Measurements from ENCODE around the gene CBY1.
"Not testable (repeated sequence)": the region's sequence is repeated elsewhere in the genome, so short reads cannot be mapped to it uniquely, and the experiment has no call there.

The CBY1 gene

DNA sequence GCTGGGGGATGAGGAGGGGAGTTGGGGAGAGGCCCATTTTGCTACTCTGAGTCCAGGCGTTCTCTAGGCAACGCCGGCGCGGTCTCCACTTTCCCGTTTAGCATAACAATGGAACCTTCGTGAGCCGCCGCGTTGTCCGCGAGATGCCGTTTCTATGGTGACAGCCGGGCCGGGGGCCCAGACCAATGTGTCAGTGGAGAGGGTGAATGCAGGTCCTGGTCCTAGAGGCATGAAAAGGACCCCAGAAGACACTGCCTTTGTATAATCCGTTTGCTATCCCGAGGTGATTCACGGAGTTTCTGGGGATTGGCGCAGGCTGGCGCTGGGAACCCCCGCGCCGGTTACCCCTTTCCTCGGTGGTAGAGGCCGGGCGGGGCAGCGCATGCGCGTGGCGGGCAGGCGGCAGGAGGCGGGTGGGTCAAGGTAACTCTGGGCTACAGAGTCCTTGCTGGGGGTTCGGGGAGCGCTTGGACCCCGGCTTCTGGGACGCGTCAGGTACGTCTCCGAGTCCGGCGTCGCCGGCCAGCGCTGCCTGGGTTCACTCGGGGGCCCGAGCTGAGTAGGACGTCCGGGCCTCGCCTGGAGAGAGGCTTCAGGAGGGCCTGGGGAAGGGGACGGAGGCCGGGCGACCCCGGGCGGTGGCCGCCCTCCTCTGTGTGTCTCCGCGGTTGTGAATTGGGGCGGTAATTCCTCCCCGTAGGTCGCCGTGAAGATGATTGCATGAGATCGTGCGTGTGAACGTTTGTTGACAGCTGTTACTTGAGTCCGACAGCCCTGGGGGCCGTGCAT lies at the start of gene CBY1, which contains the start of gene FAM227A:
Gene CBY1 (plus strand): TSS at position 383 of the 789 bp plus-strand sequence. CDS start 11,417 bp downstream, outside the sequence.
Gene FAM227A (minus strand): TSS at position 137 of the 789 bp plus-strand sequence. CDS start 6,224 bp downstream, outside the sequence.
- peak; percentile 74 for DNase-seq

DNA sequence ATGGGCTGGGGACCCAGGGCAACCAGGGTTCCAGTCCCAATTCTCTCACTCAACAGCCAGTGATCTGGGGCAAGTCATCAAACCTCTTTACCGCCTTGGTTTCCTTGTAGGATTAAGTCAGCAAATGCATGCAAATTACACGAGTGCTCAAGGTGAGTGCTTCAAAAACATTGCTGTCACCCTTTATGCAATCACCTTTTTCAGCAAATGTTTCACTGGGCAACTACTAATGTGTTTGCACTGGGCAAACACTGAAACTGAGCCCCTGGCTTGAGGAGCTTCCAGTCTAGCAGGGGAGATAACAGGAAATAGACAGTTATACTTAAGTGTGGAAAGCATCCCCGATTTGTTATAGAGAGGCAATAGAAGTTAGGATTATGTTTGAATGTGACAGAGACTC lies 48.8 kb upstream of the CBY1 start:
- DNase-seq: no peak

DNA sequence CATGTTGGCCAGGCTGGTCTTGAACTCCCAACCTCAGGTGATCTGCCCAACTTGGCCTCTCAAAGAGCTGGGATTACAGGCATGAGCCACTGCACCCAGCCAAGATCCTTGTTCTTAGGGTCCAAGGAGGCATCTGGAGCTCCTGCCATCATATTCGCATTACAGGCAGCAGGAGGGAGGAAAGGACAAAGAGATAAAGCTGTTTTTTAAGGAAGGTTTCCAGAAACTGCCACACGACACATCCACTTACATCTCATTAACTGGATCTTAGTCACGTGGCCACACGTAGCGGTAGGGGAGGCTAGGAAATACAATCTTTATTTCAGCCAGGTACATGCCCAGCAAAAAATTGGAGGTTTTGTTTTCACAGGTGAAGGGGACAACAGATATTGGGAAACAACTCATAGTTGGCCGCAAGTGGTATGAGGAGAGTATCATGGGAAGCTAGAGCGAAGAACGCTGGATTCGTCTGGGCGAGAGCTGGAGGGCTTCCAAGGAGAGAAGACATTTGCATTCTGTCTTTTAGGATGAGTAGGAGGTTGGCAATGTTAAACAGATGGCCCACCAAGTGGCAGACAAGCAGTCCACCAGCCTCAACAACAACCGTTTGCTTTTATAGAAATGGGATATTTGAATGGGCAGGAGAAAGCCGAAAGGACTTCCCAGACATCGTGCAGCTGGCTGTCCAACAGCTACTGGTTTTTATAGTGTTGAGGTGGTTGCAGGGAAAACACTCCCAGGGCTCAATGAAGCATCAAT lies 47.3 kb upstream of the CBY1 start:
- DNase-seq: no peak

DNA sequence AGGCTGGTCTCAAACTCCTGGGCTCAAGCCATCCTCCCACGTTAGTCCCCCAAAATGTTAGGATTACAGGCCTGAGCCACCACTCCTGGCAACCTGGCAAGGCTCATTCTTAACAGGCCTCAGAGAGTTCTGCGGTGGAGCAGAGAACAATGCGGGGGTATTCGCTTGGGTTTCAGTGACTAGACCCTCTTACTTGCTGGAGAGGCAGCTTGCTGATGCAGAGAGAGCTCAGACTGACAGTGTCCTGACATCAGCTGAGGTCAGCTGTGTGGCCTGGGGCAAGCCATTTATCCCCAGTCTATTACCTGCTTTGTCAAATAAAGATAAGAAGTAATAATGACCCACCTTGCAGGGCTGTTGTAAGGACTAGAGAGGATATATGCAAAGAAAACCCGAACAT lies 46.2 kb upstream of the CBY1 start:
- DNase-seq: no peak

DNA sequence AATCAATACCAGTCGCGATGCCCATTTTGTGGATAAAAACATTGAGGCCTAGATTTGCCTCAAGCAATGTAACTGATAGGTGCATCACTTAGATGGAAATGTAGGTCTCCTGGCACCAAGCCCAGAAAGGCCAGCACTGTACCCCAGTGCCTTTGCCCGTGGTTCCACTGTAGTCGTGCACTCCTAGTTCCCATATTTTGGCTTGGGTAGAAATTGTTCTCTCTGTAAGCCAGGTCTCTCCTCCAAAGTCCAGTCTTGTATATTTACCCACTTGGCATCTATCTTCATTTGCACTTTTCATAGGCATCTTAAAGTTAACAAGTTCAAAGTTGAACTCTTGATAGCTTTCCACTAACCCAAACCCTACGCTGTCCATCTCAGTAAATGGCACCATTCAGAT lies 44.9 kb upstream of the CBY1 start:
- no peak for DNase-seq

DNA sequence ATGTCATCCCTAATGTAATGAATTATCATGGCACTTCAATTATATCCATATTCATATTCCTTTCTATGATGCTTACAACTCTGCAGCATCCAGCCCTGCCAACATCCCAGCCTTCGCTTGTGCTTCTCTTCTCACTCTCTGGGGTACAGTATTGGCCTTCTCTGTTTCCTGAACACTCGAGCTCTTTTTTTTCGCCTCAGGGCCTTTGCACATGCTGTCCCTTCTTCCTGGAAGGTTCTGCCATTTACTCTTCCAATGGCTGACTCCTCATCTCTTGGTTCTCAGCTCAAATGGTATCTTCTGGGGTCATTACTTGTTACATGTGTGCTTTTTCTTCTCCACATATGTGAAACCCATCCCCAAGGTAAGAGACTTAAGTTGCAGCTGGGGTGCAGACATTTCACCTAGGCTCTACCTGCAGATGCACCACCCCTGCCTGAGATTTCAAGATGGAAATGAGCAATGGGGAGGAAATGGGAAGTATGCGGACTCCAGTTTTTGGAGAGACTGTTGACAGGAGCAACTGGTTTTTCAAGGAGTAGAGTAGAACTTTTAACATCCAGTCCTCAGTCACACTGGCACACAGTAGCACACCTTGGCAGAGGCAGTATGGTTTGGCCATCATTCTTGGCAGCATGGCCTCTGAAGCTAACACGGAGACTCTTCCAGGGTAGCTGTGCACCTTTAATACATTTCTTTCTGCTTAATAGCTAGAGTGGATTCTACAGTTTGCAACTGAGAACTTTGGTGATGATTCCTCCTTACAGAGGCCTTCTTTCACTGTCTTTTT lies 44.0 kb upstream of the CBY1 start:
- no peak for DNase-seq

DNA sequence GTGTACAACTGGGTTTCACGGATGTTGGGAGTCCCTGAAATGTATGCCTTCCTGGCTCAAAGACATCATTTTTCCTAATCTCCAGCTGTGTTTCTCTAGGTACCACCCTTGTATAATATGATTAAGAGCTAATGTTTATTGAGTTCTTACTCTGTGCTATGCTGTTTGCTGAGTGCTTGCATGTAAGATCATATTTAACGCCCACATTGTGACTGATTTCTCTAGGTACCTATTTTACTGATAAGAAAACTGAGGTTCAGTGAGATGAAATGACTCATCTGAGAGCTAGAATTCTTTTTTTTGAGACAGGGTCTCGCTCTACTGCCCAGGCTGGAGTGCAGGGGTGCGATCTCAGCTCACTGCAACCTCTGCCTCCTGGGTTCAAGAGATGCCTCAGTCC lies 42.9 kb upstream of the CBY1 start:
- no peak for DNase-seq

DNA sequence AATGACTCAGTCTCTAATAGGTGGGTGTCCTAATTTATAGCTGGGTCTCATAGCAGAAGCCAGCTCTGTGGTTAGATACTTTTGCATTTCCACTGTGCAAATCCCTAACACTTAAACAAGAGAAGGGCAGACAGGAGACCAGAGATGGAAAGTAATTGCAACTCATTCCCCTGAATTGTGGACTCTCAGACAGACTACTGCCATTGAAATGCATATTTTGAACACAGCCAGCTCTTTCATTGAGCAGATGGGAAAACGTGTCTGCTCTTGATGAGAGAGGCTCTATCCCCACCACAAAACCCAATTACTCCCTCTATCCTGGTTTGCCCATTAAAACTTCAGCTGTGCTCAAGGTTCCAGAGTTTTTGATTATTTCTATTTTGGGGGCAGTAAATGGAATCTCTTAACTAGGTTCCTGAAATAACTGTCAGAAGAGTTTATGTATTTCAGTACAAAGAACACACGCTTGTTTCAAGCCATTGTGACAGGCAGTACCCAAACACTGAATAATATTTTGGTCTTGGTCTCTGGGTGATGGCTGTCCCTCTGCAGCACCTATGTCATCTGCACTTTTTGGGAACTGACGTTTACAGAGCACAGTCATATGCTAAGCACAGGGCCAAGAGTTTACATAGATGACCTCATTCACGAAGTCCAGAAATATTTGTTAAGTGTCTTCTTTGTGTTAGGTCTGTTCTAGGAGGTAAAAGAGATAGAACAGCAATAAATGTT lies 41.9 kb upstream of the CBY1 start:
- no peak for DNase-seq

DNA sequence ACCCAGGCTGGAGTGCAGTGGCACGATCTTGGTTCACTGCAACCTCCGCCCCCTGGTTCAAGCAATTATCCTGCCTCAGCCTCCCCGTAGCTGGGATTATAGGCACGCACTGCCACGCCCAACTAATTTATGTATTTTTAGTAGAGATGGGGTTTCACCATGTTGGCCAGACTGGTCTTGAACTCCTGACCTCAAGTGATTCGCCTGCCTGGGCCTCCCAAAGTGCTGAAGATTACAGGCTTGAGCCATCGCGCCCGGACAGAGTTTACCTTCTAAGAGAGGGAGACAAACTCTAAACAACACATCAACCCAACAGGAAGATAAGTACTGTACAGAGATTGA lies 41.4 kb upstream of the CBY1 start:
- not testable (repeated sequence) for DNase-seq

DNA sequence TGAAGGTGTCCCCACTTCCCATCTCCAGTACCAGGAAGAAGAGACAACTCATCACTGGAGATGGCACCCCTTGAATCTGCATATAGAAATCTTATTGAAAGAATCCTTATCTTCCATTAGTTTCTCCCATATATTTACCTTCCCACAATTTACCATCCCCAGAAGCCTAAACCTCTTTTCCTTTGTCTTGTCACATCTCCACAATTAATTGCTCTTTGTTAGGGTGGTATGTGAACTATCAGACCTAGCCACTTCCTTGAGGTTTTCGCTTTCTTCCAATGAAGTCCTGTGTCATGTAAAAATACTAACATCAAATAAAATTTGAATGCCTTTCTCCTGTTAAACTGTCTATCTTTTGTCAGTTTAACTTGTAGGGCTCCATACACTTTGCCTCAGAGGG lies 38.2 kb upstream of the CBY1 start:
- no peak for DNase-seq

DNA sequence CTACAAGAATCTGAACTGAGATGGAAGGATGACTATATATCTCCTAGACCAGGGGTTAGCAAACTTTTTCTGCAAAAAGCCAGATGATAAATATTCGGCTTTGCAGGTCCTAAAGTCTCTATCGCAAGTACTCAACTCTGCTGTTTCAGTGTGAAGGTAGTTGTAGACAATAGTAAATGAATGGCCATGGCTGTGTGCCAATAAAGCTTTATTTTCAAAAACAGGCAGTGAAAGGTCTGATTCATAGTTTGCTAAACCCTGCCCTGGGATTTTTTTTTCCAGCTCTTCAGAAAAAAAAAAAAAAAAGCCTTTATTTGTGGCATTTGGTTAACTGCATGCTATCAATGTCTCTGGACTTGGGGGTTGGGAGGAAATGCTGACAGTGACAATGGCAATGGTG lies 37.8 kb upstream of the CBY1 start:
- no peak for DNase-seq

DNA sequence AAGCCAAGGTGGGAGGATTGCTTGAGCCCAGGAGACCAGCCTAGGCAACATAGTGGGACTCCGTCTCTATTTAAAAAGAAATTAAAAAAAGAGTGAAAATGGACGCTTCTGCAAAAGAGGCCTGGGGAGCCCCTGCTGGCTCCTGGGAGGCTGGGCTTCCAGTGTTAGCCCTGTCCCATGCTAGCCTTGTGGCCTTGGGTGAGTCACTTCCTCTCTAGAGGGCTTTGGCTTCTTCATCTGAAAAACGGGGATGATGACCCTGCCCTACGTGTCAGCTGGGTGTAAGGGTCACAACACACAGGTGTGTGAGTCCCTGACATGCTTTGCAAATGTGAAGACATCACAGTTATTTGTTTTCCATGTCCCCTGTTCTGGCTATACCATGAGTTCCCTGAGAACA lies 33.1 kb upstream of the CBY1 start:
- no peak for DNase-seq

DNA sequence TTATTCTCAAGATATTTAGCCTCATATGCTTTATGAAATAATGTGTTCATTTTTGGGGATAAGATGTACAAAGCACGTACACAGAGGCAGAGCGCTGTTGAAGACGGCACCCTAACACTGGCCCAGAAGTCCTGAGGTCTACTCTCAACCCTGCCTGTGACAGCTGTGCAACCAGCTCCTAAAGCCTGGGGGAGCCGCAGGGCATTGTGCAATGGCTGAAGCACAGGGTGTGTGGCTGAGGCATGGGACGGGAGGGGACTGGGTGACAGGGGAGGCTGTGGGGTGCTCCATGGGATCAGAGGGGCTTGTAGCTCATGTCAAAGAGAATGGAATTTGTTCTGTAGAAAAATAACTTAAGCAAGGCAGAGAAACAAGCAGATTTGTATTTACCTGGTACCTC lies 28.0 kb upstream of the CBY1 start:
- DNase-seq: no peak

DNA sequence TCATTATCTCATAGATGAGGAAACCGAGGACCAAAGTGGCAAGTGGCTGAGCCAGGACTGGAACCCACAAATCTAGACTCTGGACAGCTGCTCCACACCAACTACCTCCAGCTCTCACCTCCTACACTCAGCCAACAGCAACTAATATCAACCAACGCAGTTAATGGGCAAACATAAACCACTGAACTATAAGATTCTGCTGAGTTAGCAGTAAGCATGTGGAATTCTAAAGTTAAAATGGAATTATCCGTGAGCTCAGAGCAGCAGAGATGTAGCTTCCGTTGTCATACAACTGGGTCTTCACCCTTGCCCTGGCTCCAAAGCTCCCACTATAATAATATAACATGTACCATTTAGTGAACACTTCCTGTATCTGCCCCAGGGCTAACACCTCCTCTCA lies 27.3 kb upstream of the CBY1 start:
- DNase-seq: no peak

DNA sequence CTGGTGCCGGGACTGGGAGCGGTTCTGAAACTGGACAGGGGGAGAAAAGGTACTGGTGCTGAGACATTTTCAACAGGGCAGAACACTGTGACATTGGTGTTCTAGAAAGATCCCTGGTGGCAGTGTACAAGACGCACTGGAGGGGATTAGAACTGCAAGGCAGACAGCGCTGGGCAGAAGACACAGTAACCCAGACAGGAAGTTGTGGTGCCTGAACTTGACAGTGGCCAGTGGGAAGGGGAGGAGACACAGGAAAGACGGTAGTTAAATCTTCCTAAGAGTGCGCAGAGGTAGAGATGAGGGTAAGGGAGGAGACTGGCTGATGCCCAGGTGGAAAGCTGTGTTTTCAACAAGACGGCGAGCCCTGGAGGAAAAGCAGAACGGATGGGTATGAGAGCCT lies 24.7 kb upstream of the CBY1 start:
- no peak for DNase-seq

DNA sequence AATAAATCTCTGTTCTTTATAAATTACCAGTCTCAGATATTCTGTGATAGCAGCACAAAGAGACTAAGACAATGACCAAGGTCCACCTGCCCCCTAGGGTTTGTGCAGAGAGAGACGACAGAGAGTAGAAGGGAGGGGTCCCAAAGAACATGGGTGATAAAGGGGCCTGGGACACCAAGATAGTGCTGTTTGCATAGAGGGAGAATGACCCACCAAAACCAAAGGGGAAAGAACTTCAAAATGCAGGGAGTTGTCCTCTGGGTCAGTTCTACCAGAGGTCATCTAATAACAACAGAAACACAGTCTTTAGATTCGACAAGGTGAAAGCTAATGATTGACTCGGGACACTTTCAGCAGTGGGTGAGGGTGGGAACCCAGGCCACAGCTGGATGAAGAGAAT lies 23.9 kb upstream of the CBY1 start:
- no peak for DNase-seq

DNA sequence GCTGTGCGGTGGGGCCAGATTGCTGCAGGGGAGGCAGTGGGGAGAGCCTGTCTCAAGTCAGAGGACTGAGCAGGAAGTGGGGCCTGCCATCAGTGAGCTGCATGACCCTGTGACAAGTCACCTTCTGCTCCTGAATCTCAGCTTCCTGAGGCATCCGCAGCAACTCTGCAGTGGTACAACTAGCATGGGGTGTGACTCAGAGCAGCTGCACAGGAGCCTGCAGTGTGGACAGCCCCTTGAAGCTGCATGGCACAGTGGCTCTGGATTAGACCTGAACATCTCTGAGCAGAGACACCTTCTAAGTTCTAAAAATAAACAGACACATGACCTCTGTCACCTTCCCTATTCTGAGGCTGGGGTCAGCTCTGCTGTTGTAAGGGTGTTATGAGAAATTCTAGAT lies 18.2 kb upstream of the CBY1 start:
- DNase-seq: no peak

DNA sequence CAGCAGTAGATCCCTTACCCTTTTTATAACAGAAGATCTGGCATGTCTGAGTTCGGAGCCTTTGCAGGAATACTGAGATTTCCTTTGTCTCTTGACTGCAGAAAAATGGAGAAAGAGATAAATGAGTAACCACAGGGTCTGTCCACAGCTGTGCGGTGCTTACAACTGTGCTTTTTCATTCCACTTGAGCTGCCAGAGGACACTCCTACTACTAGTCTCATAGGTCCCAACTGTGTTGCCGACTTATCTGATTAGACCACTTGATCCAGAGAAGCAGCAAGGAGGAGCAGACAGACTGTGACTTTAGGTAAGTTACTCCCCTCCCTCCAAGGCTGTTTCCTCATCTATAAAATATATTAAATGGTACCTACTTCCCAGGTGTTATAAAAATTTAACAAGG lies 17.7 kb upstream of the CBY1 start:
- no peak for DNase-seq

DNA sequence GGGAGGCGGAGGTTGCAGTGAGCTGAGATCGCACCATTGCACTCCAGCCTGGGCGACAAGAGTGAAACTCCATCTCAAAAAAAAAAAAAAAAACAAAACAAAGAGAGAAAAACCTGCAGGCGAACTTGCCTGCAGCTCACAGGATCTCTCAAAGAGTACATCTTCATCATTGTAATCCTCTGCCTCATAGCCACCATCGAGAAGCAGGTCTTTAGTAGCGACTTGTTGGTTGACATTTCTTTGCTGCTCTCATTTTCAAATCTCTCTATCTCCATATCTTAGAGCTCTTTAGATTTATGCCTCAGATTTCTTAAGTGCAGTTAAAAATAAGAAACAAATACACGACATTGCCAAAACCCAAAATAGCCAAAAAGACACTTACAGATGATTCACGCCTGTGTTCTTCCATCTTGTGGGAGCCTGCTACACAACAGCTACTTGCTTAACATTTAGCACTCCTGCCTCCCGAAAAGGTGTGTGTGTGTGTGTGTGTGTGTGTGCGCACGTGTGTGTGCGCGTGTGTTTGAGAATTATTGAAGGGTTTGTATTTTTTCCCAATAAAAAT lies 14.9 kb upstream of the CBY1 start:
- no peak for DNase-seq

DNA sequence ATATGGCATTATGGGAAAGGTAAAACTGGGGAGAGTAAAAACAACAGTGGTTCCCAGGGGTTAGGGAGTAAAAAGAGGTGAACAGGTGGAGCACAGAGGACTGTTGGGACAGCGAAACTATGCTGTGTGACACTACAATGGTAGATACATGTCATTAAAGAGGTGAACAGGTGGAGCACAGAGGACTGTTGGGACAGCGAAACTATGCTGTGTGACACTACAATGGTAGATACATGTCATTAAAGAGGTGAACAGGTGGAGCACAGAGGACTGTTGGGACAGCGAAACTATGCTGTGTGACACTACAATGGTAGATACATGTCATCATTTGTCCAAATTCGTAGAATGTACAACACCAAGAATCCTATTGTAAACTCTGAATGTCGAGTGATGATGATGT lies 12.2 kb upstream of the CBY1 start:
- not testable (repeated sequence) for DNase-seq

DNA sequence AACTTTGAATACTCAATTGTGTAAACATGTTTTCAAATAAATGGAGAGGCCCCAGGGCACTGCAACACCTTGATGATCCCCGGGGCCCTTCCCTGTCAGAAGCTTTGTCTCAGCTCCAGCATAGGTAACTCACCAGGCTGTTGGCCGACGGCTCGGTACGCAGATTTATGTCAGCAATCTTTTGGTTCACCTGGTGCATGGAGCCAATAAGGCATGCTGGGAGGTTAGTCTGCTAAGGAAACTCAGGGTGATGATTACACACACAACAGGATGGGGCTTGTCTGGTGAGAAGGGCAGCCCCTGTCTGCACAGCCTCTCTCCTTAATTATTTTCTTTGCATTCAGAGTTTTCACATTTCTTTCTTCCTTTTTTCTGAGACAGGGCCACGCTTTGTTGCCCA lies 11.0 kb upstream of the CBY1 start:
- DNase-seq: no peak

DNA sequence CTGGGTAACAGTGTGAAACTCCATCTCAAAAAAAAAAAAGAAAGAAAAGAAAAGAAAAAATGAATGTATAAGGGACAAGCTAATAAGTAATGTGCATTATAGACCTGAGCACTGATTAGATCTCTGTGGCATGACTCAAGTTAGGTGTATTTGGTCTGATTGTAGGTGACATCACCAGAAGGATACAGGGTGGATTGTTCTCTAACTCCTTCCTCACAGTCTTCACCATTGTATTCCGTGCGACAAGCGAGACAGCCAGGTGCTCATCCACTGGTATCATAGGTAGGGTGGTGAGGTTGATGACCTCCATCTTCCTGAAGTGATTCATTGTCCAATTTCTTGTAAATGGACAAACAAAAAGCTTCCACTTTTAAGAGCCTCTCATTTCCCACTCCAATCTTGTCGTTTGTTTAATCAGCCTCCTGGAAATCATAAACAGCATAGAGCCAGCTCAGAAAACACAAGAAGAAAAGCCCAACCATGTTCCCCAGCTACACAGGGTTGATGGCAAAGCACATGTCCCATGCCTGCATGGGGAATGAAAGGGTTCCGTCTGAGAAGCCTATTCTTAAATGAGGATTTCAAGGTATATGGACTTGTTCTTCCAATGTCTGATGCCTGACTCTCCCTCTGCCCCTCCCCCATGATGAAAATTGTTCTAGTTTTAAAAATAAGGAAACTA lies 6.5 kb upstream of the CBY1 start:
- no peak for DNase-seq
